GM18867 (cell line): ENCODE data around the gene SPINK14.

Experiments used
- ATAC-seq: cut with Tn5 transposase; IDR thresholded peaks from one replicate; pipeline ENCODE4 v1.9.1; 2021; ENCODE audit warnings: mild to moderate bottlenecking, moderate library complexity; ENCODE audit not compliant: unreplicated experiment

The SPINK14 gene

DNA sequence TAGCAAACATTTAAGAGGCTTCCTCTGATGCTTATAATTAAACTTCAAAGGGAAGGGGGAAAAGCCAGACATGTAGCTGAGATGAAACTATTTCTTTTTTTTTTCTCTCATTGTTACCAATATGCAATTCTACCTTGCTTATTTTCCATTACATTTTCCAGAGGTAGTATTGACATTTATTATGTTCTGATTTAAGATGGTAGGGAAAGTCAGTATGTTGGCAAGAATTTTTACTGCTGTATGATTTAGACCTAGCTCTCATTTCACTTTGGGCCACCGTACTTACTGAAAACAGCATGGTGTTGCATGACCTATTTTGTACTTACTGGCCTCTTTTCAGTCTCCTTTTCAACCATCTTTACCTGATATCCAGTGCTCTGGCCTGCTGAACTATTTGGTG, 24.9 kb downstream of the SPINK14 start:
- no peak for ATAC-seq

DNA sequence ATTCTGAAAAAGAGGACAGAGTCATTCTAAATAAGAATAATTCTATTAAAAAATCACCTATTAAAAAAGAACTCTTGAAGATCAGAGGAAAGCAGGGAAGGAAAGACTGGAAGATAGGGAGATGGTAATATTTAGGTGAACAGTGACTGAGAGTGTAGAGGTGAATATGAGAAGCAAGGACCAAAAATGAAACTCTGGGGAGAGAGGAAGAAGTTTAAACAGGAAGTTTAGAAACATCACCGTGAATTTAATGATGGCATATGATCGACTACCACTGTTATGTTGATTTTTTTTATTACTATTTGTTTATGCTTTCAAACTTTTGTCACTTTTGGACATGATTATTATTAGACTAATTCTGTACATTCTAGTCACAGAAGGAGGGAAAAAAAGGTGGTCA, 32.8 kb downstream of the SPINK14 start:
- no peak for ATAC-seq

DNA sequence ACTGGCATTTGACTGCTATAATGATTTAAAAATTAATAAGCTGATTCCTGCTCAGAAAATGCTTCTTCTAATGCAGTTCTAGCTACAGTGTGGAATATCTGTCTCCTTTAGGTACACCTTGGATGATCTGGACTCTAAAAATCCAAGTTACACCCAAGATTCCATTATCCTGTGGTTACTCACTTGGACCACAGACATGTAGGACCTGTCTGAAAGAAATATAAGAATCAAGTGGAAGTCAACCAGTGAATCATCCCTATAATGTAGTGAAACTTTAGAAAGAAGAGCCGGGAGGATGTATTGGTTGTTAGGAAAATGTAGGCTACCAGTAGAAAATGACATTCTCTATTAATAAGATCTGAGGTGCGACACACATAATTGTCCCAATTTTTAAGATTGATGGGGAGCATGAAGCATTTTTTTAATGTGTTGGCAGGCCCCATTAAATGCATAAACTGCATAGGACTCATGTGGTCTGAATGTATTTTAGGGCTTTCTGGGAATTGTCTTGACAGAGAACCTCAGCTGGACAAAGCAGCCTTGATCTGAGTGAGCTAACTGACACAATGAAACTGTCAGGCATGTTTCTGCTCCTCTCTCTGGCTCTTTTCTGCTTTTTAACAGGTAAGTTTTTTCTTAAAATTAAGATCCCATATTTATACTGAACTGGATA, 34.3 kb downstream of the SPINK14 start, which contains the start of gene SPINK6:
TSS of gene SPINK6 (plus strand) at position 512 of the 673 bp plus-strand sequence. CDS start at position 567, 55 bp downstream.
- no peak for ATAC-seq

DNA sequence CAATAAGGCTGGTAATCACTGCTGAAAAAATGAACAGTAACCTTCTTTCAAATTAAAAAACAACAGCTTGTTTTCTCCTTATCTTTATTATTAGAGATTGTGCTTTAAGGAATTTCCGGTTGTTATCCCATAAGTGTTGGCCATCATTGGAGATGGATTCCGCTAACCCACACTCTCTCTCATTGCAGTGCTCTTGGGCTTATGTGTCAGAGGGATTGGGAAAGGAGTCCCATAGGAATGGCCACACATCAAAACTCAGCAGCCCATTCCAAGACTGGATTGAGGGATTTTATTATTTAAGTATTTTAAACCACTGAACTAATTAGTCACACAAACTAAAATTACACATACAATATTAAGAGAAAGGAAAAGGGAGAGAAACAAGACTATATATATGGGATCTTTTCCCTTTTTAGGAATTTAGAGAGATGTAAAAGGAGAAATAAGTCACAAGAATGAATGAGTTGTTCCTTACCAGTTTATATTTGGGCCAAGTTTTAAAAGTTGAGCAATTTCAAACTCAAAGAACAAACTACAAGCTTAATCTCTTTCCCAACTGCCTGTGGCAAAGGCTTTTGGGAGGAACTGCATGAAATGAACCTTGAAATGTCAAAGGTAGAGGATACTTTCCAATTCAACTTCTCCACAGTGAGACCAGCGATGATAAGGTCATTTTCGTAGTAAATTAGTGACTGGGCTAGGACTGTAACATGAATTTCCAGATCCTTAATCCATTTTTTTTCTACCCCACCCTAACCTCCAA, 36.9 kb downstream of the SPINK14 start:
- ATAC-seq = no peak

DNA sequence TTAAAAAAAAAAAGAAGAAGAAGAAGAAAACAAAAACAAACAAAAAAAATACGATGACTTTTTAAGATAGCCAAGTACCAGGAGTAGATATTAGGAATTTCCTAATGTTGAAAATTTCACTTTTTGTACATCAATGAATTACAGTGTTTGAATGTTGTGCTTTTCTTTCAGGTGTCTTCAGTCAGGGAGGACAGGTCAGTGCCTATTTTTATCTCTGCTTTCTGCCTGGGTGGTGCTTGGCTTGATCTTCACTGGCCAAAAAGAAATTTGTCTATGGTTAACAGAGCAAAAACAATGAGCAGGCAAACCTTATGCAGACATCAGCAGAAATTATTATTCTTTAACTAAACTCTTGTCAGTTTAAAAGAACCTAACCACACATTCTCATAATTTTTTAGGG, 37.5 kb downstream of the SPINK14 start:
- no peak for ATAC-seq

DNA sequence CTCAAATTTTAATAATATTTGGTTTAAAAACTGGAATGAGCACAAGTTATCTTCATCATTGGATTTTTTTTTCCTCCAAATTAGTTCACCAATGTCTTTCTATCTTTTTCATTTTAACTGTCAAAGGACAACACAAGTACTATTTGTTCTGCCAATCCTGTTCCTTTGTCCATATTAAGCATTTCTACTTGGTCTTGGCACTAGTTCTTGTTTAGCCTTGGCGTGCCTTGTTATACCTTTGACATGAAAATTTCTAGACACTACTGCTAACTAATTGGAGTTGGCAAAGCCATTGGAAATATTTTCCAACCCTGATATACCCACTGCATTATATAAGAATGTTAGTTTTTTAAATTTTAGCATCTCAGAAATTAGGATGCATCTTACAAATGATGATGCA, 38.3 kb downstream of the SPINK14 start:
- no peak for ATAC-seq

DNA sequence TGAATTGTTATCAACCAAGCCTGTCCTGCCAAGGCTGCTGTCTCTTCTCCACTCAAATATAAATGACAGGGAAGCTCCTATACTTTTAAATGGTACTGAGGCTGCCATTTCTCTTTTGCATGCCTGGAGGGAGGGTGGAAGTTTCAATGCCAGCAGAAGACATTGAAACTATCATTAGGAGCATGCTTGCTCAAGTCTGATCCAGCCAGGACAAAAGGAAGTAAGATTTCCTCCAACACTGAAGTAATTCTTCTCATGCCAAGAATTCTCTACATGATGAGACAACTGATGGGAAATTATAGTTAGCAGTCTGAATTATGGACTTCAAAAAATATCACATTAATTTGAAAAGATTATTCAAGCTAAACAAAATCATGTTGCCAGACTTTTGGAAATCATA, 39.9 kb downstream of the SPINK14 start:
- ATAC-seq = no peak

DNA sequence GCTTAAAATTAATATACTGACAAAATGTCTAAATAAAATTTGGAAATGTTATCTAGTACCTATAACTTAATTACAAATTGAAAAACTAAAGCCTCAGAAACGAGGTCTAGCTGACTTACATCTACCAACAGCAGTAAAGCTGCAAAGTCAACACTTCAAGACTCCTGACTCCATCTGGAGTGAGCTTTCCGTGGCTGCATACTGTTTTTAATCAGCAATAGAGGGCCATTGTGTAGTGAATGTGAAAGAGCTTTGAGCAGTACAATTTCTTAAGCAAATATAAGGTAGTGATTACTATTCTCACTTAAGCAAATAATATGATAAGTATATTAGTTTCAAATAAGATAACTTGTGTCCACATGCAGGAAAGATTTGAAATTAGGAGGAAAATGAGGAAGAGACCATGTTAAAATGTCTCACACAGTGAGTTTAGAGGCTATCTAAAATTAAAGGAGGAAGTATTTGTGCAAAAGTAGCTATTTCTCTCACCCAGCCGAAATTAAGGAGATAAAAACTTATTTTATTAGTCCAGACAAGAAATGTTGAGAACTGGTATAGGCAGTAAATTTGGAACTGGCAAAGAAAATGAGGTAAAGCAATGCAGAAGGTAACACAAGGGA, 40.9 kb downstream of the SPINK14 start:
- no peak for ATAC-seq

DNA sequence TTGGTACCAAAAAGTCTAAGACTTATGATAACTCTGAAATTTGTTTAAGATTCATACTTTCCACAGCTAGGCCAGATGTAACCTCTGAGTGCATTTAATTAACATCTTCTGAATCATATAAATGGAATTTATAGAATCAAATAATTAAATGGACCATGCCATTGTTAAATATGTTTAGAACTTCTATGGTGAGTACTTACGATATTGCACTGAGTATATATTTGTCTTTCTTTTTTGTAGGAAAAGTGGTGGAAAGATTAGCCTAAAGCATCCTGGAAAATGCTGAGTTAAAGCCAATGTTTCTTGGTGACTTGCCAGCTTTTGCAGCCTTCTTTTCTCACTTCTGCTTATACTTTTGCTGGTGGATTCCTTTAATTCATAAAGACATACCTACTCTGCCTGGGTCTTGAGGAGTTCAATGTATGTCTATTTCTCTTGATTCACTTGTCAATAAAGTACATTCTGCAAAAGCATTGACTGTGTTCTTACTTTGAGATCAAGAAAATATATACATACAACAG, 46.4 kb downstream of the SPINK14 start:
- no peak for ATAC-seq

DNA sequence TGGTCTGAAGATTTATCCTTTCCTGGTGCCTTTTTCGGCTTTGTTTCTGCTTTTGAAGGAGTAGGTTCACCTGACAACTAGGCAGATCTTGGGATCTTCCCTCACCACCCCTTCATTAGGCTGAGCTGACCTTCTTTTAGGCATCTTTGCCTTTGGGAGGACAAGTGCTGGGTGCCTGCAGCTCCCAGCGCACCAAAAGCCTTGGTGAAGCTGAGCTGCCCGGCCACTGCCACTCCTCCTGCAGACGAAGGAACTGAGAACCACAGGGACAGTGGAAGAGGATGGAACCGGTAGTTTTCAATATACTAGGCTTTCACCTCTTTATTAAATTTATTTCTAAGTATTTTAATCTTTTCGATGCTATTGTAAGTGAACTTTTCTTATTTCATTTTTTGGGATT, 53.2 kb downstream of the SPINK14 start:
- ATAC-seq = no peak

DNA sequence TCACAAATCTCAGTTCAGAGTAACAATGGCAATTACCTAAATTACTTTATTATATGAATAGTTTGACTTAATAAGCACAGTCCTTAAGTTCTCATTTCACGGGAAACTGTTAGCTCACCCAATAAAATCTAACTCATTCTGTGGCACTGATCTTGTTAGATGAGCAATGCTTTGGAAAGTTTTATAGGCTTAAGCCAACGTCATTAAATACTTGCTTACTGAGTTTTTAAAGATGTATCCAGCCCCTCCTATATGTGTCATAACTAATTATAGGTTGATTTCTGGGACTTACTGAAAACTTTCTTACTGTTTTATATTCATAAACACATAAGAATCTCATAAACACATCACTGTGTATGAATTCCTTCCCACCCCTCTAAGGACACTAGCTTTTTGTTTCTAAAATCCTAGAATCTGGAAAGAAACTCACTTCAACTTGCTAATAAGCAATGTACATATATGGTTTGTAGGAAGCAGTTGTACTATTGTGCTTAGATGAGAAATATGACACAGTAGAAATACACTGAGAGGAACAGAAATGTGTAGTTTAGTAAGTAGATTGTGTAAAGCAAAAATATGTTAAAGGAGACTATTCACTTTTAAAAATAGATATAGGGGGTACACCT, 55.9 kb downstream of the SPINK14 start:
- ATAC-seq = no peak
